Lung (tissue), 12 donors: ENCODE data around the gene MMRN1. TPM values are rescaled to one million over a fixed set of nuclear protein-coding genes. Genes with fewer than 3 reads are reported as not detected.

Experiments used
- ATAC-seq: fragments of 200-7000 bp; cut with Tn5 transposase; one replicate; pipeline ENCODE4 v1.9.1; 2020; ENCODE audit warnings: moderate number of reproducible peaks; ENCODE audit not compliant: insufficient read depth, low FRiP score
- DNase-seq, 3 donors: peaks; one replicate each; pipeline ENCODE4 v3.0.0-alpha.2; 2013 to 2017
- H3K27ac ChIP-seq, 2 donors: one replicate each; pipeline ENCODE4 v1.5.1; 2013; ENCODE audit warnings: mild to moderate bottlenecking in 2 of 2, moderate library complexity in 2 of 2, control low read depth in 1 of 2, inconsistent platforms in 1 of 2, low read depth in 1 of 2, low read length in 1 of 2
- H3K27me3 ChIP-seq, 3 donors: one replicate each; pipeline ENCODE4 v1.5.1; 2013; ENCODE audit warnings: low read length in 2 of 3; ENCODE audit not compliant: control insufficient read depth in 3 of 3, insufficient read depth in 3 of 3
- H3K36me3 ChIP-seq, 4 donors: one replicate each; pipeline ENCODE4 v1.5.1; 2013; ENCODE audit warnings: low read length in 4 of 4, mild to moderate bottlenecking in 1 of 4, moderate library complexity in 1 of 4; ENCODE audit not compliant: control insufficient read depth in 4 of 4, insufficient read depth in 4 of 4
- H3K4me1 ChIP-seq, 5 donors: one replicate each; pipeline ENCODE4 v1.5.1; 2013; ENCODE audit warnings: low read length in 5 of 5, mild to moderate bottlenecking in 2 of 5, moderate library complexity in 1 of 5; ENCODE audit not compliant: control insufficient read depth in 5 of 5, insufficient read depth in 5 of 5
- H3K4me3 ChIP-seq: one replicate; pipeline ENCODE4 v1.5.1; 2013; ENCODE audit warnings: mild to moderate bottlenecking, control low read depth, moderate library complexity
- H3K9ac ChIP-seq, 2 donors: one replicate each; pipeline ENCODE4 v1.5.1; 2013; ENCODE audit warnings: low read length in 2 of 2, control low read depth in 1 of 2; ENCODE audit not compliant: insufficient read depth in 1 of 2
- H3K9me3 ChIP-seq, 4 donors: one replicate each; pipeline ENCODE4 v1.5.1; 2013; ENCODE audit warnings: low read length in 3 of 4, mild to moderate bottlenecking in 1 of 4, moderate library complexity in 1 of 4; ENCODE audit not compliant: control insufficient read depth in 4 of 4, insufficient read depth in 3 of 4
- WGBS, 2 donors: extraction: QIAGEN DNeasy Blood & Tissue Kit; methylation state at CpG; one replicate each; pipeline ENCODE4 v1.1.7; 2013; 5-methylcytosine and 5-hydroxymethylcytosine counted together
- polyA plus RNA-seq, 2 donors: library from polyadenylated mRNA; stranded (reverse); fragments of 200-250 nt; gene quantifications; one replicate each; pipeline ENCODE4 v1.2.1, GENCODE V29; 2013
- total RNA-seq, 2 donors: library from RNA; depleted of rRNA in 1 of 2; stranded (reverse); fragments of >200 nt in 1 of 2; gene quantifications; one replicate each; pipeline ENCODE4 v1.2.1, GENCODE V29; 2014 to 2021
- TF ChIP-seq, protein P1 (sequence below): IDR thresholded peaks from 2 replicates; pipeline ENCODE4 v1.5.1; 2012; ENCODE audit warnings: mild to moderate bottlenecking; ENCODE audit errors: control extremely low read depth, extremely low read depth
- donor health status: control.
- donor health status: control.
- donor health status: Bipolar disorder and iron deficiency.
- donor health status: healthy.
- donor health status: DM: yes; HTN: yes; CAD: no.

MMRN1 gene
- total and polyA plus RNA-seq, 4 donors = 10.2 to 37.4 (median 26.2) TPM

DNA sequence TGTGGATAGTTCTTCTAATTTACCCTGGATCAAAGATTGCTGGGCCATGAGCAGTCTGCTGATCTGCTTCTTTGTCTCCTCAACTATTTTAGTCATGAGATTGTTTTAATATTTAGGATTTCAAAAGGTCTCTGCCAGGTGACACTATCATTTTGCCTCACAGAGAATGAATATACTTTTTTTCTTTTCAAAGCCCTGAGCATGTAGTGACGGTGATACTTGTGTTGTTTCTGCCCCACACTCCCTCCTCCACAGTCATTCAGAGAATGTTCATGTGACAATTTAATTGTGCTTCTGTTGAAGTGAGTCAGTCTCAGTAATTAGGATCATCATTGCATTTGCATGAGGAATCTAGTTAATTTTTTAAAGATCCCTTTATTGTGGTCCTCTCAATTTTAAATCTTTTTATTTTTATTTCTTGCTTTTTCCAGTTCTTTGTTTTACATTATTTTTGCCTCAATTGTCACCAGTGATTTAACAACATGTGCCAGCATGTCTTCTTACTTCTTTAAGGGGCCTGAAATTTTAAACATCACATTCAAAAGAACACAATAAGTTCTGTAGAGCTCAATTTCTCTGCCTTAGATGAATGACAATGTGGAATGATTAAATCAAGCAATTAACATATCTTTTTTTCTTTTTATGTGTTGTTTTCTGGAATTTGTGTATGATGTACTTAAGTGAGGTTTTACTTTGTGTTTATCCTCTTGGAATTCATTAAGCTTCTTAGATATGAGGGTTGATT lies 12.3 kb downstream of the MMRN1 start:
- TF ChIP-seq, protein P1, sequence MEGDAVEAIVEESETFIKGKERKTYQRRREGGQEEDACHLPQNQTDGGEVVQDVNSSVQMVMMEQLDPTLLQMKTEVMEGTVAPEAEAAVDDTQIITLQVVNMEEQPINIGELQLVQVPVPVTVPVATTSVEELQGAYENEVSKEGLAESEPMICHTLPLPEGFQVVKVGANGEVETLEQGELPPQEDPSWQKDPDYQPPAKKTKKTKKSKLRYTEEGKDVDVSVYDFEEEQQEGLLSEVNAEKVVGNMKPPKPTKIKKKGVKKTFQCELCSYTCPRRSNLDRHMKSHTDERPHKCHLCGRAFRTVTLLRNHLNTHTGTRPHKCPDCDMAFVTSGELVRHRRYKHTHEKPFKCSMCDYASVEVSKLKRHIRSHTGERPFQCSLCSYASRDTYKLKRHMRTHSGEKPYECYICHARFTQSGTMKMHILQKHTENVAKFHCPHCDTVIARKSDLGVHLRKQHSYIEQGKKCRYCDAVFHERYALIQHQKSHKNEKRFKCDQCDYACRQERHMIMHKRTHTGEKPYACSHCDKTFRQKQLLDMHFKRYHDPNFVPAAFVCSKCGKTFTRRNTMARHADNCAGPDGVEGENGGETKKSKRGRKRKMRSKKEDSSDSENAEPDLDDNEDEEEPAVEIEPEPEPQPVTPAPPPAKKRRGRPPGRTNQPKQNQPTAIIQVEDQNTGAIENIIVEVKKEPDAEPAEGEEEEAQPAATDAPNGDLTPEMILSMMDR = no peak
- H3K9ac ChIP-seq = no peak overlapping the region
- no peak overlapping the region for H3K4me3 ChIP-seq
- ATAC-seq (no peak), DNase-seq (no peak)
- no peak overlapping the region for H3K27ac ChIP-seq
- WGBS, 2 donors = 60 to 86% methylated on average over 1 of the region's 1 CpG
- no peaks in the 10 kb centered on the region for H3K27me3 ChIP-seq
- peaks cover 0 to 3% (median 0%) of the 10 kb centered on the region in 5 donors for H3K4me1 ChIP-seq
- H3K9me3 ChIP-seq = no peaks in the 10 kb centered on the region
- H3K36me3 ChIP-seq = no peaks in the 10 kb centered on the region

DNA sequence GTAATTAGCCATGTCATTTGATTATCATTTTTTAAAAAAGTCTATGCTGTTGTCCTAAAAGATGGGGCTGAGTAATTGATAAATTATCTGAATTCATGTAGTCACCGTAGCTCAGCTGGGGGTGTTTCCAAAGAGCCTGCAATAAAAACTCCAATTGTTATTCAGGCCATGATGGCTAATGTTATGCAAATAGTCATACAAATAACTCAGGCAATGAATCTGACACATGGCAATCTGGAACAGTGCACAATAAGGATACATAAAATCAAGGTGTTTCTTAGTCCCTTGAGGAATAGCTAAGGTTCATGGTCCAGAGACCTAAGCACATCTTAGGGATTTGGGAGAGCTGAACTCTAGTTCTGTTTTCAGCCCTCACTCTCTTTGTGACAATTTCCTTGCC lies 15.2 kb downstream of the MMRN1 start:
- H3K36me3 ChIP-seq = no peaks in the 10 kb centered on the region
- no peak for DNase-seq
- no peak overlapping the region for H3K4me3 ChIP-seq
- no peak overlapping the region for H3K27ac ChIP-seq
- H3K4me1 ChIP-seq = peaks cover 0 to 3% (median 0%) of the 10 kb centered on the region in 5 donors
- no peaks in the 10 kb centered on the region for H3K27me3 ChIP-seq
- no peaks in the 10 kb centered on the region for H3K9me3 ChIP-seq
- TF ChIP-seq, protein P1 = no peak
- H3K9ac ChIP-seq = no peak overlapping the region
- WGBS, 2 donors = 94 to 95% methylated on average over 1 of the region's 1 CpG
- ATAC-seq = no peak

DNA sequence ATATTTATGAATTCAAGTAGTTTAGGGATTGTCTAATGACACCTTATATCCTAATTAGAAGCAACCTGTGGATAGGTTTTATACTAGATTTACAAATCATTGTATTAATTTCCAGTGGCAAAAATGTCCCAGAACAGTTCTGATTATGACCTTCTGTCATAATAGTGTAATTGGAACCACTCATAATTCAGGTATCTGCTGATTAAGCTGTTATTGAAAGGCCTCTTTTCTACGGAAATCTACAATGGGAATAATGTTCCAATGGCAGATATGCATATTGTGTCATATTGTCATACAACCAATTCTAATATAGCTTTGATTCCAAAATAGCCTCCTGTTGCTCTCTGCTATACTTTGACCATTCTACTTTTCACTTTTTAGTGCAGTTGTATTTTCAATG lies 19.0 kb downstream of the MMRN1 start:
- TF ChIP-seq, protein P1 = no peak
- Histone ChIP-seq H3K4me1 (no peaks in the 10 kb centered on the region), H3K36me3 (no peaks in the 10 kb centered on the region), H3K27ac (no peak overlapping the region), H3K4me3 (no peak overlapping the region), H3K27me3 (no peaks in the 10 kb centered on the region), H3K9me3 (no peaks in the 10 kb centered on the region), H3K9ac (no peak overlapping the region)
- ATAC-seq (no peak), DNase-seq (no peak)
- WGBS, 2 donors = 82 to 91% methylated on average over 1 of the region's 1 CpG
